ENCODE results near the gene TMEM156. TPM values are rescaled to one million over a fixed set of nuclear protein-coding genes. Genes with fewer than 3 reads are reported as not detected.

Gene TMEM156
- total RNA-seq, 1 donor = under 0.01 TPM

GRCh38 chr4:39044956-39045826, 13.0 kb upstream of the TMEM156 start:
- TF ChIP-seq CTCF (IDR thresholded peaks at IDR 0.05; ENCODE audit: insufficient read depth, low read depth, low read length) = no peak
- peak overlapping the region; percentile 69 for H3K4me3 ChIP-seq (ENCODE audit: low read depth, low read length)
- DNase-seq (ENCODE audit: low read depth) = peak; percentile 40

- peak; percentile 93 for DNase-seq (ENCODE audit: low read depth)
- TF ChIP-seq CTCF (IDR thresholded peaks at IDR 0.05; ENCODE audit: insufficient read depth, low read depth, low read length) = no peak
- peak overlapping the region; percentile 69 for H3K4me3 ChIP-seq (ENCODE audit: low read depth, low read length)
Measured at GRCh38 chr4:39044364-39044955, 12.3 kb upstream of the TMEM156 start.

- DNase-seq (ENCODE audit: low read depth) = no peak
- no peak for TF ChIP-seq CTCF (IDR thresholded peaks at IDR 0.05; ENCODE audit: insufficient read depth, low read depth, low read length)
- peak overlapping the region; percentile 69 for H3K4me3 ChIP-seq (ENCODE audit: low read depth, low read length)
Measured at GRCh38 chr4:39043861-39044363, 11.7 kb upstream of the TMEM156 start.

GRCh38 chr4:39043058-39043860, 11.1 kb upstream of the TMEM156 start:
- peak overlapping the region; percentile 69 for H3K4me3 ChIP-seq (ENCODE audit: low read depth, low read length)
- peak; percentile 76 for DNase-seq (ENCODE audit: low read depth)
- TF ChIP-seq CTCF (IDR thresholded peaks at IDR 0.05; ENCODE audit: insufficient read depth, low read depth, low read length) = no peak

- no peak for TF ChIP-seq CTCF (IDR thresholded peaks at IDR 0.05; ENCODE audit: insufficient read depth, low read depth, low read length)
- H3K4me3 ChIP-seq (ENCODE audit: low read depth, low read length) = no peak overlapping the region
- peak; percentile 57 for DNase-seq (ENCODE audit: low read depth)
Measured at GRCh38 chr4:39042366-39042765, 10.2 kb upstream of the TMEM156 start.

- no peak for DNase-seq (ENCODE audit: low read depth)
- TF ChIP-seq CTCF (IDR thresholded peaks at IDR 0.05; ENCODE audit: insufficient read depth, low read depth, low read length) = no peak
- H3K4me3 ChIP-seq (ENCODE audit: low read depth, low read length) = no peak overlapping the region
Measured at GRCh38 chr4:39039108-39039507, 6.9 kb upstream of the TMEM156 start.

Data from fibroblast of villous mesenchyme (primary cell).